GM12878 (cell line): ENCODE results near the gene EPB41L4B.

Source experiments
- BACH1 ChIP-seq: fragments of 450-650 bp; IDR thresholded peaks from 2 replicates; pipeline ENCODE4 v1.6.1; 2017; ENCODE audit warnings: mild to moderate bottlenecking, borderline replicate concordance
- CEBPB ChIP-seq, 2 experiments: fragments of 150-350 bp in 1 of 2; IDR thresholded peaks; 2 replicates each; pipeline ENCODE4 v1.6.1; 2012 to 2014; ENCODE audit warnings: low read depth in 2 of 2, low read length in 2 of 2, borderline replicate concordance in 1 of 2, inconsistent platforms in 1 of 2
- JUND ChIP-seq: IDR thresholded peaks from 2 replicates; pipeline ENCODE4 v1.6.1; 2012; ENCODE audit warnings: low read depth, mild to moderate bottlenecking, low read length, improper control_type of control experiment, moderate library complexity
- KDM1A ChIP-seq: fragments of 200-600 bp; sonication (generic); IDR thresholded peaks from 2 replicates; pipeline ENCODE4 v1.6.1; 2016; ENCODE audit warnings: borderline replicate concordance
- POLR2A ChIP-seq: IDR thresholded peaks from 2 replicates; pipeline ENCODE4 v1.6.1; 2011; ENCODE audit warnings: low read depth, mild to moderate bottlenecking, low read length
- POU2F2 ChIP-seq: IDR thresholded peaks from 3 replicates; pipeline ENCODE4 v1.6.1; 2011; ENCODE audit warnings: low read depth, mild to moderate bottlenecking, low read length, borderline replicate concordance
- TF ChIP-seq, protein P1 (sequence below): IDR thresholded peaks from 2 replicates; pipeline ENCODE4 v1.6.1; 2011; ENCODE audit warnings: low read depth, low read length, improper control_type of control experiment, borderline replicate concordance

- TF ChIP-seq KDM1A (no peak), CEBPB (IDR thresholded peaks at IDR 0.05; ENCODE audit: borderline replicate concordance in 1 of 2, low read depth in 2 of 2, low read length in 2 of 2) (no peak), JUND (no peak), BACH1 (no peak), POLR2A (no peak), POU2F2 (no peak)
- TF ChIP-seq, protein P1, sequence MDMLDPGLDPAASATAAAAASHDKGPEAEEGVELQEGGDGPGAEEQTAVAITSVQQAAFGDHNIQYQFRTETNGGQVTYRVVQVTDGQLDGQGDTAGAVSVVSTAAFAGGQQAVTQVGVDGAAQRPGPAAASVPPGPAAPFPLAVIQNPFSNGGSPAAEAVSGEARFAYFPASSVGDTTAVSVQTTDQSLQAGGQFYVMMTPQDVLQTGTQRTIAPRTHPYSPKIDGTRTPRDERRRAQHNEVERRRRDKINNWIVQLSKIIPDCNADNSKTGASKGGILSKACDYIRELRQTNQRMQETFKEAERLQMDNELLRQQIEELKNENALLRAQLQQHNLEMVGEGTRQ: no peak
These were observed 179.5 kb downstream of the EPB41L4B start for GRCh38 chr9:109141375-109141774.
